NCI-H1417 treated with DMSO at 0.1 percent for 48 hours (cell line): Measurements from ENCODE around the gene TCF12.
"Not testable (repeated sequence)": the region's sequence is repeated elsewhere in the genome, so short reads cannot be mapped to it uniquely, and the experiment has no call there.

ENCODE experiments used
- DNase-seq: peaks from one replicate; lab custom pipeline; 2025; lab: John Stamatoyannopoulos, UW

TCF12 gene

DNA sequence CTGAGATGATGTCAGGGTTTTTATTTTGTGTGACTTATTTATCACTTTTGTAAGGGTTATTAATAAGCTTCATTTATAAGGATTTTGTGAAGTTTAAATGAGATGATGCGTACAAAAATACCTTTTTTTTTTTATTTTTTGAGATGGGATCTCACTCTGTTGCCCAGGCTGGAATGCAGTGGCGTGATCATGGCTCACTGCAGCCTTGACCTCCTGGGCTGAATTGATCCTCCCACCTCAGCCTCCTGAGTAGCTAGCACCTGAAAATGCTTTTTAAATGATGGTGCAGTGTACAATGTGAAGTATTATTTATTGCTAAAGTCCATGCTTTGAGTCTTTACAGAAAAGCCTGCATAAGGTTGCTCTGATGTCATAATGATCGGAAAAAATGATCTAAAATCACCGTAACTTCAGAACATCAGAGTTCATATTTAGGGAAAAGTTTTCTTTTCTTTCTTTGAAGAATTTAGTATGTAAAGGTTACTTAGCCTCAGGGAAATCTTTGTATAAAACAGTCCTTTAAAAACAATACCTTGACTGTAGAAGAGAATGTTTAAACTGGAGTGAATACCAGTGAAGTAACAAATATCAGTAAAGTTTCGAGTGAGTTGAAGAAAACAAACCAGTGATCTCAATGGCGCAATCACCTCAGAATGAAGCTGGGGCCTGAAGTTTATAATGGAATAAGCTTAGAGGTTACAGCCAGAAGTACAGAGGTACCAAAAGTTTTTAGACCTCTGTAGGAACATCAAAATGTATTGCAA is 29.7 kb downstream of the TCF12 start:
- no peak for DNase-seq

DNA sequence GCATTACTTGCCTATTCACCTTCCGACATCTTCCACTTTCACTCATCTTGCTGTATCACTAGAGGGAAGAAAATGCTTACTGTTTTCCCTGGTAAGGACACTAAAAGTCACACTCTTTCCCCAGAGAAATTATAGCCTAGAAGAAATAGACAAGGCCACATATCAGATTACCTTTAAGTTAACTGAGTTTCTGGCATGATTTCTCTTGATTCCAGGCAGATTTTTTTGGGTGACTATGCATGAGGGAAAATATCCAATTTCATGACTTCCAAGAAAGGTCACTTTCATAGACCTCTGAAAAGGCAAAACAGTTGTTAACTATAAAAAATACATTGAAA is 30.3 kb downstream of the TCF12 start:
- DNase-seq, result no peak

DNA sequence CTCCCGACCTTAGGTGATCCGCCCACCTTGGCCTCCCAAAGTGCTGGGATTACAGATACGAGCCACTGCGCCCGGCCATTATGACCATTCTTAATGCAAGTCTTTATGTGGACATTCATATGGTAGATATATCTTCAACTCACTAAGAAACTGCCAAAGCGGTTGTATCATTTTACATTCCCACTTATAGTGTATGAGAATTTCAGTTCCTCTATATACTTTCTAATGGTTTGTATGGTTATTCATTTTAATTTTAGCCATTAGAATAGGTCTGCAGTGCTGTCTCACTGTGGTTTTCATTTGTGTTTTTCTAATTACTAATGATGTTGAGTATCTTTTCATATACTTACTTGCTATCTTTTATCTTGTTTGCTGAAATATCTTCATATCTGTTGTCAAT is 32.5 kb downstream of the TCF12 start:
- no peak for DNase-seq

- DNase-seq, result no peak
These were observed 35.3 kb downstream of the TCF12 start for GRCh38 chr15:56953790-56954189.

DNA sequence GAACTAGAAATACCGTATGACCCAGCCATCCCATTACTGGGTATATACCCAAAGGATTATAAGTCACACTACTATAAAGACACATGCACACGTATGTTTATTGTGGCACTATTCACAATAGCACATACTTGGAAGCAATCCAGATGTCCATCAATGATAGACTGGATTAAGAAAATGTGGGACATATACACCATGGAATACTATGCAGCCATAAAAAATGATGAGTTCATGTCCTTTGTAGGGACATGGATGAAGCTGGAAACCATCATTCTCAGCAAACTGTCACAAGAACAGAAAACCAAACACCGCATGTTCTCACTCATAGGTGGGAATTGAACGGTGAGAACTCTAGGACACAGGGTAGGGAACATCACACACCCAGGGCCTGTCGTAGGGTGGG is 36.6 kb downstream of the TCF12 start:
- not testable (repeated sequence) for DNase-seq

GRCh38 chr15:56956538-56956937 is 38.1 kb downstream of the TCF12 start:
- DNase-seq, result no peak

GRCh38 chr15:56957812-56958406 is 39.5 kb downstream of the TCF12 start:
- no peak for DNase-seq

DNA sequence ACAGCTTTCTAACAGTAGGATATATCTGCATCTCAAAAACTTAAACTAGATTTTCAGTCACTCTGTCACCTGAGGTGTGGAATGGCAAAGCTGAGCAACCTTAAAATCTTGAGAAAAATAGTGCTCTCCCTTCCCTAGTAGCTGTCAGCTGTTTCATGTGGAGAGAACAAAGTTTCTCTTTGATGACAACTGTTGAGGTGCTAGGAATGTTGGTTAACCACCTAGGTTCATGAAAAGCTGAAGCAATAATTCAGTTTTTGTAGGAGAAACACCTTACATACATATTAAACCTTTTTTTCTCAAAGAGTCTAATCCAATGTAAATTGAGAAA is 40.8 kb downstream of the TCF12 start:
- no peak for DNase-seq

GRCh38 chr15:56960116-56960515 is 41.7 kb downstream of the TCF12 start:
- DNase-seq, result no peak

DNA sequence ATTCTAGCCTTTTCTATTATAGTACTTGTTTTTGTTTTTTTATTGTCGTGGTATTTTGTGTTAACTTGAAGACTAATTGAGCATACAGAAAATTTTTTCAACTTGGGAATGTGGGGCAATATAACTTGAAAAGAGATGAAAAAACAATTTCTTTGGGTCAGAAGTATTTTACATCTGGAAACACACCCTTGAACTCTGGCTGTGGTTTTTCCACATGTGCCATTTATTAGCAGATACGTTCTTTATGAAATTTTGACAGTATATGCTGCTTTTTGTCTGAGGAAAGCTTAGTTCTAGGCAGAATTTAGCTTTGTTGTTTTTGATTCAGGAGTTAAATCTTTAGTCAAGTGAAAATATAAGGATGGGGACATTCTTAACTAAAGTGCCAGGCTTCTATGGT is 44.7 kb downstream of the TCF12 start:
- DNase-seq, result no peak

GRCh38 chr15:56963710-56964109 is 45.3 kb downstream of the TCF12 start:
- no peak for DNase-seq

- no peak for DNase-seq
These were observed 45.7 kb downstream of the TCF12 start for GRCh38 chr15:56964182-56964581.

GRCh38 chr15:56965231-56966013 is 47.0 kb downstream of the TCF12 start:
- DNase-seq, result no peak

DNA sequence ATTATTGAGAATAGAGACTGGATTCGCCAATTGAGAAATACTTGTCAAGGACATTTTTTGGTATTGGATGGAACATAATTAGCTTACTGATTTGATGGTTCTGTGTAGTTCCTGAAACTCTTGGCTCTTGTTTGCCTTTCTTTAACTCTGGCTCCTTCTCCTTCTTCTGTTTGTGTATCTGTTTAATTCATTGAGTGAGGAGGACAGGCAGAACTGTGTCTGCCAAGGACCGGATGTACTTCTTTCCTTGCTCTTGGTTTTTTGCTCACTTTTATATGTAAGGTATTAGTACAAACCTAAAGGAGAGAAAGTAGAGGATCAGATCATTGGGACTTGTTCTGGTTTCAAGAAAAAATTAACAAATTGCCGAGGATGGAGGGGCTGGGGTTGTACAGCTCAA is 48.9 kb downstream of the TCF12 start:
- DNase-seq, result no peak

- DNase-seq, result no peak
These were observed 49.8 kb downstream of the TCF12 start for GRCh38 chr15:56968256-56968655.

- DNase-seq, result no peak
These were observed 50.4 kb downstream of the TCF12 start for GRCh38 chr15:56968821-56969220.

- DNase-seq, result no peak
These were observed 50.9 kb downstream of the TCF12 start for GRCh38 chr15:56969265-56969895.

DNA sequence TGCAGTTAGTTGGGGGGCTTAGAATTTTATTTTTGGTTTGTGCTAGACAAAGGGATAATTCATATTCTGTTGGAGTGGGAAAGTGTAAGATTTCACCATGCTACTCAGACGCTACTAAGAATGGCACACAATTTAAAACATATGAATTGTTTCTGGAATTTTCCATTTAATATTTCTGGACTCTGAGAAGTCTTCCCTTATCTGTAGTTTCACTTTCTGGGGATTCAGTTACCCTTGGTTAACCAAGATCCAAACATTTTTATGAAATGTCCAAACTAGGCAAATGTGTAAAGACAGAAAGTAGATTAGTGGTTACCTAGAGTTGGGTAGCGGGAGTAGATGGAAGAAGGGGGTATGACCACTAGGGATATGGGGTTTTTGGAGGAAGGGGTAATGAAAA is 53.1 kb downstream of the TCF12 start:
- DNase-seq, result no peak

GRCh38 chr15:56972016-56972415 is 53.6 kb downstream of the TCF12 start:
- no peak for DNase-seq

GRCh38 chr15:56972426-56972825 is 54.0 kb downstream of the TCF12 start:
- DNase-seq, result no peak

DNA sequence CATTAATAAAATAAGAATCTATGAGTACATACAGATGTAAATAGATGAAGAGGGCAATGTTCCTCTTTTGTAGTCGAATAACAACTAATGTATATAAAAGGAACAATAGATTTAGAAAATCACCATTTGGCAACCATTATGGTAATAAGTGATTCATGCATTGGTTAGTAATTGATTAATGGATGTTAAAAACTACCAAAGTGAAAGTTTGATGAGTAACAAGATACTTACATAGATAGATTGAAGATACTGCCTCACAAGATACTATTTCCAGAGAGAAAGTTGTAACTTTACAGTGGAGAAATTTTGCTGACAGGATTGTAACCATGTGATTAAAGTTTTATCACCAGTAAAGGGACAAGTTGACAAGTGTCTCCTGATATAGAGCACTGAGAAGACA is 55.0 kb downstream of the TCF12 start:
- DNase-seq, result no peak

DNA sequence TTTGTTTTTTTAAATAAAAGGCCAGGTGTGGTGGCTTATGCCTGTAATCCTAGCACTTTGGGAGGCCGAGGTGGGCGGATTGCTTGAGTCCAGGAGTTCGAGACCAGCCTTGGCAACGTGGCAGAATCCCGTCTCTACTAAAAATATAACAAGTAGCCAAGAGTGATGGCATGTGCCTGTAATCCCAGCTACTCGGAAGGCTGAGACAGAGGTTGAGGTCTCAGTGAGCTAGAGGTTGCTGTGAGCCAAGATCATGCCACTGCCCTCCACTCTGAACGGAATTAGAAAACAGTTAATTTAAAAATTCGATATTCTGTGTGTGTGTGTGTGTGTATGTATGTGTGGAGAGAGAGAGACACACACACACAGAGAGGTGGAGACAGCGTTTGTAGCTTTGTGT is 58.8 kb downstream of the TCF12 start:
- no peak for DNase-seq
